Endometrial microvascular endothelial cells (primary cell): ENCODE results near the gene PLG. TPM values are rescaled to one million over a fixed set of nuclear protein-coding genes. Genes with fewer than 3 reads are reported as not detected.
"Not testable (repeated sequence)": the region's sequence is repeated elsewhere in the genome, so short reads cannot be mapped to it uniquely, and the experiment has no call there.

Source experiments
- in situ Hi-C: cut with HindIII; loops from 2 replicates; pipeline ENCODE4 v1.10.0; 2017; ENCODE audit warnings: low sequenced_read_pairs, low pct_unique_long_range_greater_than_20kb; ENCODE audit errors: inconsistent ontology term
- total RNA-seq: library from RNA; depleted of rRNA; stranded (reverse); fragments of >200 nt; gene quantifications from one replicate; pipeline ENCODE4 v1.2.3, GENCODE V29; 2015; ENCODE audit errors: inconsistent ontology term

Gene PLG
- total RNA-seq, 1 donor from 2014 or later: not detected

DNA sequence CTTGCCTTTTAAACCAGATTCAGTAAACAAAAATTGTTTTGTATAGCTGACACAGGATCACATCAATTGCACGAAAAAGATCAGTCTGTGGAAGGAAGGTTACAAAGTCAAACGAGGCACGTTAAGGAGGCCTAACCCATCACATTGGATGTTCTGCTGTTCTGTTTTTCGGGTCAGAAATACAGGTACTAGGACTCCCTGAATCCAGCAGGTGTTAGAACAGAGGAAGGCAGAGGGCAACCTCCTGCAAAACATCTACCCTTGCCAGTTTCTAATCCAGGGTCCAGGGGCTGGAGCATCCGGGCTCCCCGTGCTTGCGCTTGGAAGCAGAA is 64.6 kb downstream of the PLG start:
- in situ Hi-C loops: no loop called here

DNA sequence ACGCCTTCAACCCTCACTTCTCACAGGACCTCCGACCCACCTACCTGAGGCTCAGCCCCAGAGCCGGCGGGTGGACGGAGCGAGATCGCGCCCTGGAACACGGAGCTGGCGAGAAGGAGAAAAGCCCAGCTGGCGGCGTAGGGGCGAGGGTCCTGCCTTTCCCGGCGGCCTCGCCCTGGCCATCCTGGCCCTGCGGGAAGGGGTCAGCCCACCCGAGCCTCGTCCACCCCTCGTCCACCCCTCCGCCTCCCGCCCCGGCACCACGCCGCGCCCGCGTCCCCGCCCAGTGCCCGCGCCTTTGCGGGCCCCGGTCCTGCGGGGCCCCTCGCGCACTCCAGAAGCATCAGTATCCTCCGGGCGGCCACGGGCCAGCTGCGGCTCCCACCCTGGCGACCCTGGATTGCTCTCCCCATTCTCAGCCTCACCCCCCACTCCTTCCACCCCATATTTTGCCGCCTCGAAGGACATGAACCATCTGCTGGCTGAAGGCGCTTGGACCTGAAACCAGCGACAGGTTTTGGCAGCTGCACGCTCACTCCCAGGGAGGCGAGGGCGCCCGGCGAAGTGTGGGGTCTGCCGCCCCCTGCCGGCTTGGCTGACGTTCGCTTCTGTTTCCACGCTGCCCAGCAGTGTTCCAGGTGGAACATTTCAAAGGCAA is 65.1 kb downstream of the PLG start:
- in situ Hi-C loops: no loop called here

DNA sequence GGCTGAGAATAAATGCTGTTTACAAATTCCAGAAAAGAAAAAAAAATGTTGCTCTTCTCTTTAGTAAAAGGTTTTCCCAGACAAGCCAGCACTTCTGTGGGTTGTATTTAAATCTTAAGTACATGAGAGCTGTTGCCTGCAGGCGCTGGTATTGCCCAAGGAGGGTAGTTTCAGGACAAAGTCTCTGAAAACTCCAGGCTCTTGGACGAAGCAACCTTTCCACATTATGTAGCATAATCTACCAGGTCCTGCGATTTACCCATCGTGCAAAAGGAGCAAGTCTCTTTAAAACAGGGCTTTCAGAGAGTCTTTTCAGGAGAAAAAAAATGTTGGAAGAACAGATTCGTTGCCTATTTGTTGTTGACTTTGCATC is 65.6 kb downstream of the PLG start:
- in situ Hi-C loops: no loop called here

DNA sequence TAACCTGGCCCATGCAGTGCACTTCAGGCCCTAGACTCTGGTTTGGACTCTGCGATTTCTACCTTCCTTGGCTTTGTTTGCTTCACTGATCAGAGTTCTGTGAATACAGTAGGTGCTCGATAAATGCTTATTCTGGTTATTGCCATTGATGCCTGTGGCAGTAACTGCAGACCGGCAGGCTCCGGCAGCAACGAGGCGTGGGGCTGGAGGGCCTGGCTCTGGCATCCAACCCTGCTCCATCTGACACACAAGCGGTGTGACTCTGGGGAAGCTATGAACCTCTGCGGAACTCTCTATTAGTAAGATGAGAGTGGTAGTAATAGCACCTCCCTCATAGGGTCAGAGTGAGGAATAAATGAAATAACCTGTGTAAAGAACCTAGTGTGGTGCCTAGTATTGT is 66.1 kb downstream of the PLG start:
- in situ Hi-C loops: no loop called here

DNA sequence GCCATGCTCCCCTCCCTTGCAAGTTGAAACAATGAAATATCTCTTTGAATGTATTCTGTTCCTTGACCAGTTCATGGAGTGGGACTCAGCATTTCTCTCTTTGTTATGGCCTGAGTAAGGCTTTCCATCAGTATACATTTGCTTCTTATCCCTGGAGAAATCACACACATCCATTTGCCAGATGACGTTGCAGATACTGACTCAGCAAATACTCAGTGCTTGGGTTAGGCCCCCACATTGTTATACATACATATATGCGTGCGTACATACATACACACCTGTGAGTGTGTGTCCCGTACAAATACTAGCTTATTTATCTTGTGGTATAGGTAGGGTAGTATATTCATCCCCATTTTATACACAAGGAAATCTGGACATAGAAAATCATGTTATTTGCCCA is 72.4 kb downstream of the PLG start:
- in situ Hi-C loops: no loop called here

DNA sequence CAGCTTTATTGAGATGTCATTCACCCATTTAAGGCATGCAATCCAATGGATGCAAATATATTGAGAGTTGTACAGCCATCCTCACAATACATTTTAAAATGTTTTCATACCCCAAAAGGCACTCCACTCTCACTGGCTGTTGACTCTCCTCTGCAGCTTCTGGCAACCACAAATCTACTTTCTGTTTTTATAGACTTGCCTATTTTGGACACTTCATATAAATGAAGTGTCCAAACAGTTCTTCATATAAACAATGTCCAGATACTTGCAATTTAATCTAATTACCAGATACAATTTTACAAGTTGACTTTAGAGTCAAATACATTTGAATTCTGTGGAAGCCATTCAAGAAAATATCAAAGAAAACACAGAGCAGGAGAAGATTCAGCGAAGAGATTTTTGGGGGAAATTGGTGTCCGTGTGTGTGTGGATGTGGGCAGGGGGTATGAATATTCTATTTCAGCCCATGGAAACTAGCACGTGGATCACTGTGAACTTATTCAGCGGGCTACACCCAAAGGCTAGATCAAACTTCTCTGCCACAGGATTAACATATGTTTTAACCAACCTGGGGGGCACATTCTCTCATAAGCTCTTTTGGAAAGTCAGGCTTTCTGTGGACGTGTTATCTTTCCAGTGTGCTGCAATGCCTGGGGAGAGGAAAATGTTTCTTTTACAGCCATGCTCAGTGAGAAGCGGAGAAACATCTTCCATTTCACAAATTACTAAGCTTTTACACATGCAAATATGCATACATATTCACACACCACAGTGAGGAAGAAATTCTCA is 73.9 kb downstream of the PLG start:
- in situ Hi-C loops: no loop called here

DNA sequence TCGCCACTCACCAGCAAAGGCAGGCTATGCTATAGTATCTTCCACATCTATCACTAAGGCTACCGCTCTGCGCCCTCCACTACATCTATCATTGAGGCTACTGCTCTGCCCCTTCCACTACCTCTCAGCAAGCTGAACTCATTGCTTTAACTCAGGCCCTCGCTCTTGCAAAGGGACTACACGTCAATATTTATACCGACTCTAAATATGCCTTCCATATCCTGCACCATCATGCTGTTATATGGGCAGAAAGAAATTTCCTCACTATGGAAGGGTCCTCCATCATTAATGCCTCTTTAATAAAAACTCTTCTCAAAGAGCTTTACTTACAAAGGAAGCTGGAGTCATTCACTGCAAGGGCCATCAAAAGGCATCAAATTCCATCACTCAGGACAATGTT is 77.1 kb downstream of the PLG start:
- in situ Hi-C loops: not testable (repeated sequence)

DNA sequence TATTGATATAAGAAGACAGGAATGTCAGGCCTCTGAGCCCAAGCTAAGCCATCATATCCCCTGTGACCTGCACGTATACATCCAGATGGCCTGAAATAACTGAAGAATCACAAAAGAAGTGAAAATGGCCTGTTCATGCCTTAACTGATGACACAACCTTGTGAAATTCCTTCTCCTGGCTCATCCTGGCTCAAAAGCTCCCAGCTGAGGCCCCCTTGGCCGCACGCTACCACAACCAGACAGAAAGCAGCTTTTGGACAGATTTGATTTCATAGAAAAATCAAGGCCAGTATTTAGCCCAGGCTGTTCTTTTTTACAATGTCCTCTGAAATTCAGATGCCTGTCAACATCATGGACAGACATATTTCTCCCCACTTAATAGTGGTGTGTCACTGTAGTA is 78.6 kb downstream of the PLG start:
- in situ Hi-C loops: not testable (repeated sequence)

DNA sequence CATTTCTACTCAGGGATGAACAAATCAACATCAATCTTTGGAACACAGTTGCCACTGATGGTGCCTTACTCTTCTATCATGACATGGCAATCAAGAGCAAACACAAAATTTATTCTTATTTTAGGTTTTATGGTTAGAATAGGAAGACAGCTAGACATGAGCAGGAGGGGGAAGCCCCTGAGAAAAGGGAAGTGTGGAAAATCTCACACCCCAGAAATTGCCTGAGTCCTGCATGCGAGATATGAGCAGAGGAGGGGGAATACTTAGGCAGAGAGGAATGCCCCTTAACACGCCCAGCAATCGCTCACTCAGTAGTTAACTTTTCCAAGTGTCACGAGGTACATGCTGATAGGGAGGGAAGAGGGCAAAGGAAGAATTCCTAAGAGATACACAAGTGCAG is 79.3 kb downstream of the PLG start:
- in situ Hi-C loops: no loop called here

DNA sequence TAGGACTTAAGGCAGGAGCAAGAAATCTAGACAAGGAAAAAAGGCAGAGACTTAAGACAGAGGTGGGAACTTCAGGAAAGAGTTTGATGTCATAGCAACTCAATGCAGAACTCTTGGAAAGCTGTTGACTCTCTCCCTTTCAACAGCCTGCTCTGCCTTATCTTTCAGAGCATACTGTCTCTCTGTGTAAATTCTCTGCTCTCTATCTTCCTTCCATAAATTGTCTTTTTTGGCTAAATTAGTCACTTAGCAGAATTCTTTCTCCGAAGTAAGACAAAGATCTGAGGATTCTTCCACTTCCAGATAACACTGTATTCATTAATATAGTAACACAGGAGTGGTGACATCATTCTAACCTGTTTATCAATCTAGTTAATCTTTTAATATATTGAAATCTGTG is 80.2 kb downstream of the PLG start:
- in situ Hi-C loops: no loop called here

DNA sequence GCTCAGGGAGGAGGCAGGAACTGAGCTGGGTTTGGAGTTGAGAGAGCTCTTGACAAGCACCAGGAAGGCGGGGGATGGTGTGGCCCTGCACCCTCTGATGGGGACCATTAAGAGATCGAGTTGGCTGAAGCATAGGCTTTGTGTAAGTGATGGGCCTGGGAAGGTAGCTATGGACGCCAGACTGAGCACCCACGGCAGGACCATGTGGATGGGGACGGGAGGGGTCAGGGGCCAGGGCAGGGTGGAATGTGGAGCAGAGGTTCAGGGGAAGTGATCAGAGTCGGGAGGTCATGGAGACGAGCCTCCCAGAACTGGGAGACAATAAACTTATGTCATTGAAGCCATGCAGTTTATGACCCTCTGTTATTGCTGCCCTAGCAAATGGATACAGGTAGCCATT is 81.7 kb downstream of the PLG start:
- in situ Hi-C loops: no loop called here

DNA sequence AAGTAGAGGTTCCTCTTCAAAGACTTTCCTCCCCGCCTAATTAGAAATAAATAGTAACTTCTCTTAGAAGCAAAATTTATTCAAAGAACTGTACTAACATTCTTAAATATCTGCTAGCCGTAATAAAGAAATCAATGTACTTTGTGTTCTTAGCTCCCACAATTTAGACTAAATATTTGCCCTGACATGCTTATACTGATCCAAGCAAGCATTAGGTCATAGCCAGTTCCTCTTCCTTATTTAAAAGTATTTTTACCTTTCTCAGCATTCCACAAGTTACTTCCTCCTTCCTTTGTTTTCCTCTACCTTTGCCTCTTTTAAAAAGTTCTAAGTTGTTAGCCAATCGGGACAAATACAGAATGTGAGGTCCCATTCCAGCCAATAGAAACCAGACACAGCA is 86.1 kb downstream of the PLG start:
- in situ Hi-C loops: not testable (repeated sequence)

DNA sequence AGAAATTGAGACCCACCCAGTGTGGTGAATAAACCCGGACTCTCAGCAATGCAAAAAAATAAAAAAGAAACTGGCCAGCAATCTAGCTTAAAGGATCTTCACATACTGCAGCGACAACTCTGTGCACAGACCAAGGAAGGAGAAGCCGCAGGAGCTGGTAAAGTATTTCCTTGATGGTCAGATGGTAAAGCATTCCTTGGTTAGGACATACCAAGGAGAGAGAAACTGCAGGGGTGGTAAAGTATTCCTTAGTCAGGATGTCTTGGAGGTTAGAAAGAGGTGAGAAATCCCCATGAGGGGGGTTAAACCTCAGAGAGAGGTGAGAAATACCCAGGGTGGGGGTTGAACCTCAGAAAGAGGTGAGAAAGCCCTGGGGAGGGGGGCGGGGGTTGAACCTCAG is 86.8 kb downstream of the PLG start:
- in situ Hi-C loops: no loop called here

DNA sequence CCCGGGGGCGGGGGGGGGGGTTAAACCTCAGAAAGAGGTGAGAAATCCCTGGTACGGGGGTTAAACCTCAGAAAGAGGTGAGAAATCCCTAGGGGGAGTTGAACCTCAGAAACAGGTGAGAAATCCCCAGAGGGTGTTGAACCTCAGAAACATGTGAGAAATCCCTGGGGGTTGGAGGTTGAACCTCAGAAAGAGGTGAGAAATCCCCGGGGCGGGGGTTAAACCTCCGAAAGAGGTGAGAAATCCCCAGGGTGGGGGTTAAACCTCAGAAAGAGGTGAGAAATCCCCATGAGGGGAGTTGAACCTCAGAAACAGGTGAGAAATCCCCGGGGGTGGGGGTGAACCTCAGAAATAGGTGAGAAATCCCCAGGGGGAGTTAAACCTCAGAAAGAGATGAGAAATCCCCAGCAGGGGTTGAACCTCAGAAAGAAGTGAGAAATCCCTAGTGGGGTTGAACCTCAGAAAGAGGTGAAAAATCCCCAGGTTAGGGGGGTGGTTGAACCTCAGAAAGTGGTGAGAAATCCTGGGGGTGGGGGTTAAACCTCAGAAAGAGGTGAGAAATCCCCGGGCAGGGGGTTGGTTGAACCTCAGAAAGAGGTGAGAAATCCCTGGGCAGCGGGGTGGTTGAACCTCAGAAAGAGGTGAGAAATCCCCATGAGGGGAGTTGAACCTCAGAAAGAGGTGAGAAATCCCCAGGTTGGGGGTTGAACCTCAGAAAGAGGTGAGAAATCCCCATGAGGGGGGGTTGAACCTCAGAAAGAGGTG is 87.4 kb downstream of the PLG start:
- in situ Hi-C loops: no loop called here

DNA sequence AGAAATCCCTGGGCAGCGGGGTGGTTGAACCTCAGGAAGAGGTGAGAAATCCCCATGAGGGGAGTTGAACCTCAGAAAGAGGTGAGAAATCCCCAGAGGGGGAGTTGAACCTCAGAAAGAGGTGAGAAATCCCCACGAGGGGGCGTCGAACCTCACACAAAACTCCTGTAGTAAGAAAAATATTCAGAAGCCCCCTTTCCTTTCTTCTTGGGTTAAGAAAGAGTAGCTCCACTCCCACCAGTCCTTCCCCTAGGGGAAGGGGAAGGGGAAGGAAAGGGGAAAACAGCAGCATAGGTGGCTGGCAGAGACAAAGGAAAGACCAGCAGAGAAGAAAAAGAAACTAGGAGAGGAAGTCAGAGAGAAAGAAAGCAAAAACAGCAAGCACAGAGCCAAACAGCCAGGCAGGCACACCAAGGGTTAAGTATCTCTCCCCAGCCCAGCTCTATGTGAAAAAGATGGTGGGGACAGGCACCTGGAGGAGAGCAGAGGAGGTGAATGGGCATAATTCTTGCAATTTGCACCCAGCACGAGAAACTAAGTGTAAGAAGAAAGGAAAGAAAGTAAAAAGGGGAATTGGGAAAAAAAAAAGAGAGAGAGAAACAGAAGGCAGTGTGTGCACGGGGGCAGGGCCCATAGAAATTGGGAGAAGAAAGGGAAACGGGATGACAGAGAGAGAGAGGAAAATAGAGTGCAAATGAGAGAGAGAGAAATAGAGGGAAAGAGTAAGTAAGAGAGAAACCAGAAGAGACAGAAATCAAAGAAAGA is 88.2 kb downstream of the PLG start:
- in situ Hi-C loops: no loop called here

DNA sequence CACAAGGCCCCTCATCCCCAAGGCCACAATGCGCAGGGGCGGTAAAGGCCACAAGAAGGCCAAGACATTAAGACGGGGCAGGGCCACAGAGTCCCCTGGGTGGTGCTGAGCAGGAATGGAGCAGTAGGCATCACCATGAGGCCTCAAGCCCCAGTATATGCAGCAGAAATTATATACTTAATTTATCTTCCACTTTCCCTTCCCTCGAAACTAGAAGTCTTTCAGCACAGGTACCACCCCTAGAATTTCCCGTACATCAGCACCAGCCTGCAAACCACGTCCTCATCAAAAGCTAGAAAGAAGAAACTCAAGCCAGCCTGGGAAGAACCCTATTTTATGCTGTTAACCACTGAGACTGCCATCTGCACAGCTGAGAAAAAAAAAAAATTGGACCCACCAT is 89.4 kb downstream of the PLG start:
- in situ Hi-C loops: no loop called here

DNA sequence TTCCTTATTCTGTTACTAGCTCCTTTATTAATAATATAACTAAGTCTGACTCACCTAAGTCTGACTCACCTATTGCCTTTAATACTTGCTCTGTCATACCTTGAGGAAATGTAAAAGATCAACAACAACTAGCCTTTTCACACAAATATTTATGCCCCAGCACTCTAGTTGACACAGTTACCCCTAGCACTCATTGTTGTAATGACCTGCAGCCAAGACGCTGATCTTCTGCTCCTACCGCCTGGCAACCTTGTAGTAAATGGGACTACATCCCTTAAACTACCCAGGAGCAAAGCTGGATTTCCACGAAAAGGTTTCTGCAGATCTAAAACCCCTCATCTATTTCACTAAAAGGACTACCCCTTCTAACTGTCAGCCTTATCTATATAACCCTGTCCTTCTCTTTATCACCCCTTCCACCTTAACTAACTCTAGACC is 90.0 kb downstream of the PLG start:
- in situ Hi-C loops: no loop called here

DNA sequence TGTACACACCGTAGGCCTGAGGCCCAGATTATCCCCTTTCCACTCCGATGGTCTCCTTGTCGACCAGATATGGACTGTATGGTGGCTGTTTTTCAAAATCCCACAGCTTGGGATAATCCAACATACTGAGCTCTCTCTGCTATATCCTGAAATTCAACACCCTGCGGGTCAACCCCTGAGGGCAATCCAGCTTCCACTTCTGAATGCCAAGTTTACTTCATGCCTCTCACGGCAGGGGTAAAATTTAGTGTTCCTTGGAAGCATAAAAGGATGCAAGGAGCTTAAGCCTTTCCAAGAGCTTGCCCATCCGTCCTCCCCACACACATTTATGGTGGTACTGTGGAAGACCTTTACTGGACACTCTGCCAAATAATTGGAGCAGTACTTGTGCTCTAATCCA is 90.7 kb downstream of the PLG start:
- in situ Hi-C loops: no loop called here

DNA sequence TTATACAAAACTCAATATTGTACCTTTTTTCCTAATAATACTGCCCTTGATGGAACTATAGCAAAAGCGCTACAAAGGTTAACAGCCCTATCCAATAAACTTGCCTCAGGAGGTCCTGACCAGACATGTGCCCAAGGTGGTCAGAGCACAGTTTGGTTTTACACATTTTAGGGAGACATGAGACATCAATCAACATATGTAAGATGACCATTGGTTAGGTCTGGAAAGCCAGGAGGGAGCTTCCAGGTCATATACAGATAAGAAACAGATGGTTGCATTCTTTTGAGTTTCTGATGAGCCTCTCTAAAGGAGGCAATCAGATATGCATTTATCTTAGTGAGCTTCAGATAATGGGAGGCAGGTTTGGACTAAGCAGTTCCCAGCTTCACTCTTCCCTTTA is 91.6 kb downstream of the PLG start:
- in situ Hi-C loops: no loop called here
